ENCODE measurements around the gene DEFB115.
"Not testable (repeated sequence)": the region's sequence is repeated elsewhere in the genome, so short reads cannot be mapped to it uniquely, and the experiment has no call there.

Gene DEFB115

GRCh38 chr20:31257364-31257763, at the start of gene DEFB115:
DEFB115 (plus strand) TSS chr20:31257664; CDS start chr20:31257664, 0 bp downstream.
- DNase-seq (ENCODE audit: low read depth, low spot score): no peak

GRCh38 chr20:31236953-31237352, 20.5 kb upstream of the DEFB115 start:
- no peak for DNase-seq (ENCODE audit: low read depth, low spot score)

GRCh38 chr20:31237763-31238162, 19.7 kb upstream of the DEFB115 start:
- no peak for DNase-seq (ENCODE audit: low read depth, low spot score)

- no peak for DNase-seq (ENCODE audit: low read depth, low spot score)
These were observed 18.3 kb upstream of the DEFB115 start for GRCh38 chr20:31239139-31239538.

GRCh38 chr20:31256959-31257358, 505 bp upstream of the DEFB115 start:
- no peak for DNase-seq (ENCODE audit: low read depth, low spot score)

GRCh38 chr20:31260326-31260932, 3.0 kb downstream of the DEFB115 start:
- no peak for DNase-seq (ENCODE audit: low read depth, low spot score)

- DNase-seq (ENCODE audit: low read depth, low spot score): no peak
These were observed 17.0 kb downstream of the DEFB115 start for GRCh38 chr20:31274441-31274840.

- no peak for DNase-seq (ENCODE audit: low read depth, low spot score)
These were observed 20.7 kb downstream of the DEFB115 start for GRCh38 chr20:31278178-31278577.

GRCh38 chr20:31284964-31285363, 27.5 kb downstream of the DEFB115 start:
- DNase-seq (ENCODE audit: low read depth, low spot score): not testable (repeated sequence)

- no peak for DNase-seq (ENCODE audit: low read depth, low spot score)
These were observed 51.2 kb downstream of the DEFB115 start, which contains the start of gene DEFB116 for GRCh38 chr20:31308535-31309162. DEFB116 (minus strand) TSS chr20:31308585; CDS start chr20:31308585, 0 bp downstream.
